ENCODE results near the gene REEP6.

The REEP6 gene

GRCh38 chr19:1456121-1456900 lies 34.7 kb upstream of the REEP6 start:
- no peak for DNase-seq (ENCODE audit: low read depth)

GRCh38 chr19:1457031-1457739 lies 33.8 kb upstream of the REEP6 start:
- DNase-seq (ENCODE audit: low read depth) = no peak

- DNase-seq (ENCODE audit: low read depth) = no peak
These were observed 33.1 kb upstream of the REEP6 start for GRCh38 chr19:1457892-1458291.

- DNase-seq (ENCODE audit: low read depth) = no peak
These were observed 31.5 kb upstream of the REEP6 start for GRCh38 chr19:1459479-1459878.

- DNase-seq (ENCODE audit: low read depth) = no peak
These were observed 30.7 kb upstream of the REEP6 start for GRCh38 chr19:1460033-1460995.

- no peak for DNase-seq (ENCODE audit: low read depth)
These were observed 29.1 kb upstream of the REEP6 start for GRCh38 chr19:1461862-1462261.

GRCh38 chr19:1465191-1466016 lies 25.6 kb upstream of the REEP6 start:
- DNase-seq (ENCODE audit: low read depth) = no peak

- DNase-seq (ENCODE audit: low read depth) = no peak
These were observed 24.9 kb upstream of the REEP6 start for GRCh38 chr19:1466018-1466460.

- no peak for DNase-seq (ENCODE audit: low read depth)
These were observed 24.3 kb upstream of the REEP6 start for GRCh38 chr19:1466461-1467214.

GRCh38 chr19:1467215-1467489 lies 23.8 kb upstream of the REEP6 start:
- no peak for DNase-seq (ENCODE audit: low read depth)

GRCh38 chr19:1467490-1468273 lies 23.3 kb upstream of the REEP6 start:
- DNase-seq (ENCODE audit: low read depth) = no peak

GRCh38 chr19:1468274-1468820 lies 22.6 kb upstream of the REEP6 start:
- DNase-seq (ENCODE audit: low read depth) = no peak

GRCh38 chr19:1468821-1469254 lies 22.1 kb upstream of the REEP6 start:
- no peak for DNase-seq (ENCODE audit: low read depth)

- no peak for DNase-seq (ENCODE audit: low read depth)
These were observed 21.5 kb upstream of the REEP6 start for GRCh38 chr19:1469255-1470054.

- no peak for DNase-seq (ENCODE audit: low read depth)
These were observed 21.0 kb upstream of the REEP6 start for GRCh38 chr19:1470055-1470304.

- DNase-seq (ENCODE audit: low read depth) = no peak
These were observed 20.5 kb upstream of the REEP6 start for GRCh38 chr19:1470305-1471009.

GRCh38 chr19:1471010-1471514 lies 19.9 kb upstream of the REEP6 start:
- no peak for DNase-seq (ENCODE audit: low read depth)

GRCh38 chr19:1471515-1472160 lies 19.3 kb upstream of the REEP6 start:
- DNase-seq (ENCODE audit: low read depth) = no peak
